DND-41 (cell line): ENCODE measurements around the gene DNAH17.

Source experiments
- EZH2 ChIP-seq: IDR thresholded peaks from 3 replicates; pipeline ENCODE4 v1.6.1; 2012; ENCODE audit warnings: borderline replicate concordance, low read depth, mild to moderate bottlenecking, moderate library complexity, low read length, inconsistent platforms; ENCODE audit not compliant: severe bottlenecking
- TF ChIP-seq, protein P1 (sequence below): IDR thresholded peaks from 2 replicates; pipeline ENCODE4 v1.5.1; 2012; ENCODE audit warnings: borderline replicate concordance, low read length, moderate library complexity, mild to moderate bottlenecking; ENCODE audit not compliant: poor library complexity, severe bottlenecking; ENCODE audit errors: extremely low read depth

DNA sequence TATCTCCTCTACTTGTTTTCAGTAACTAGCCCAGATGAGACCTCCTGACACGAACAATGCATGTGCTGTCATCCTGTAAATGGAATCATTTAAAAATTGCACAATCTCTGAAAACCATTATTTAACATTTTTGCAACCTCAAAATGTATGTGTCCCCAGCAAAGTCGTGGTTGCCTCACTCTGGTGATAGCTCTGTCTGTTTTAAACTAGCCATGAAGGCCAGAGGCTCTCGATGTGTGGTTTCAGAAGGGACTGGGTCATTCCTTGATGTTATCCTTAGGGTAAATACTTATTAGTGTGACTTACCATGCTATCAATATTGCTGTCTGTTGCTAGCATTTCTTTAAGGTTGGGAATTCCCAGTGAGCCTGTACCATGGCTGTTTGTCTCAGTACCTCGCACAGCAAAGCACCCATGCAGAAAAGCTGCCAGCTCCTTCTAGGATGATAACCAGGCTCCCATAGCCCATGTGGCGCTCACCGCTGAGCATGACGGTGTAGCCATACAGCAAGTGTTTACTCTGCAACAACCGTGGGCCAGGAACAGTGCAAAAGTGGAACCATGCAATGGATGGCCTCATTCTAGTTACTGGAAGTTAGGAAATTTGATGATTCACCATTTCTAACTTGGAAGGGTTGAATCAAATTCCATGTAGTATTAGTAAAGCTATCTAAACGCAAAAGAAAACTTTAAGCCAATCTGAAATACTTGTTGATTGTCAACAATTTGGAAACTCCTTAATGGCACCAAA lies 201.6 kb downstream of the DNAH17 start:
- no peak for TF ChIP-seq EZH2
- TF ChIP-seq, protein P1, sequence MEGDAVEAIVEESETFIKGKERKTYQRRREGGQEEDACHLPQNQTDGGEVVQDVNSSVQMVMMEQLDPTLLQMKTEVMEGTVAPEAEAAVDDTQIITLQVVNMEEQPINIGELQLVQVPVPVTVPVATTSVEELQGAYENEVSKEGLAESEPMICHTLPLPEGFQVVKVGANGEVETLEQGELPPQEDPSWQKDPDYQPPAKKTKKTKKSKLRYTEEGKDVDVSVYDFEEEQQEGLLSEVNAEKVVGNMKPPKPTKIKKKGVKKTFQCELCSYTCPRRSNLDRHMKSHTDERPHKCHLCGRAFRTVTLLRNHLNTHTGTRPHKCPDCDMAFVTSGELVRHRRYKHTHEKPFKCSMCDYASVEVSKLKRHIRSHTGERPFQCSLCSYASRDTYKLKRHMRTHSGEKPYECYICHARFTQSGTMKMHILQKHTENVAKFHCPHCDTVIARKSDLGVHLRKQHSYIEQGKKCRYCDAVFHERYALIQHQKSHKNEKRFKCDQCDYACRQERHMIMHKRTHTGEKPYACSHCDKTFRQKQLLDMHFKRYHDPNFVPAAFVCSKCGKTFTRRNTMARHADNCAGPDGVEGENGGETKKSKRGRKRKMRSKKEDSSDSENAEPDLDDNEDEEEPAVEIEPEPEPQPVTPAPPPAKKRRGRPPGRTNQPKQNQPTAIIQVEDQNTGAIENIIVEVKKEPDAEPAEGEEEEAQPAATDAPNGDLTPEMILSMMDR: no peak
